Measurements from ENCODE around the gene CCDC12.
A peak's percentile ranks its signal among the peaks of the same experiment; 100 is the strongest.

CCDC12 gene

GRCh38 chr3:46897031-46897430, 79.5 kb downstream of the CCDC12 start:
- no peak for TF ChIP-seq NFIC (IDR thresholded peaks at IDR 0.05)
- no peak for TF ChIP-seq REST (IDR thresholded peaks at IDR 0.05; ENCODE audit: low read depth)
- TF ChIP-seq ZBTB7A (IDR thresholded peaks at IDR 0.05; ENCODE audit: low read depth): no peak
- no peak for TF ChIP-seq EGR1 (IDR thresholded peaks at IDR 0.05)
- no peak for TF ChIP-seq TCF12 (IDR thresholded peaks at IDR 0.05; ENCODE audit: low read depth)

GRCh38 chr3:46896386-46896785, 80.2 kb downstream of the CCDC12 start:
- TF ChIP-seq CREB1 (IDR thresholded peaks at IDR 0.05; ENCODE audit: low read depth): no peak
- no peak for TF ChIP-seq MAX (IDR thresholded peaks at IDR 0.05)
- no peak for TF ChIP-seq ZBTB7A (IDR thresholded peaks at IDR 0.05; ENCODE audit: low read depth)
- TF ChIP-seq EGR1 (IDR thresholded peaks at IDR 0.05): no peak
- no peak for TF ChIP-seq CEBPB (IDR thresholded peaks at IDR 0.05)
- TF ChIP-seq REST (IDR thresholded peaks at IDR 0.05; ENCODE audit: low read depth): no peak
- no peak for TF ChIP-seq USF1 (IDR thresholded peaks at IDR 0.05)
- TF ChIP-seq TCF12 (IDR thresholded peaks at IDR 0.05; ENCODE audit: low read depth): no peak
- no peak for TF ChIP-seq FOXM1 (IDR thresholded peaks at IDR 0.05; ENCODE audit: borderline replicate concordance, low read depth)
- TF ChIP-seq NFIC (IDR thresholded peaks at IDR 0.05): no peak
- TF ChIP-seq YY1 (IDR thresholded peaks at IDR 0.05; ENCODE audit: low read depth): no peak
- no peak for TF ChIP-seq RAD21 (IDR thresholded peaks at IDR 0.05; ENCODE audit: low read depth)
- no peak for TF ChIP-seq TAF1 (IDR thresholded peaks at IDR 0.05; ENCODE audit: low read depth)
- TF ChIP-seq EP300 (IDR thresholded peaks at IDR 0.05; ENCODE audit: borderline replicate concordance): no peak
- no peak for TF ChIP-seq TEAD4 (IDR thresholded peaks at IDR 0.05)

- TF ChIP-seq ZBTB7A (IDR thresholded peaks at IDR 0.05; ENCODE audit: low read depth) (no peak), MAX (IDR thresholded peaks at IDR 0.05) (no peak), EP300 (IDR thresholded peaks at IDR 0.05; ENCODE audit: borderline replicate concordance) (no peak), TCF12 (IDR thresholded peaks at IDR 0.05; ENCODE audit: low read depth) (no peak), REST (IDR thresholded peaks at IDR 0.05; ENCODE audit: low read depth) (no peak), FOXM1 (IDR thresholded peaks at IDR 0.05; ENCODE audit: borderline replicate concordance, low read depth) (no peak)
Measured at GRCh38 chr3:46895761-46896160, 80.8 kb downstream of the CCDC12 start.

- TF ChIP-seq TAF1 (IDR thresholded peaks at IDR 0.05; ENCODE audit: low read depth) (no peak), RAD21 (IDR thresholded peaks at IDR 0.05; ENCODE audit: low read depth) (peak; percentile 94)
Measured at GRCh38 chr3:46895204-46895660, 81.3 kb downstream of the CCDC12 start.

- TF ChIP-seq EP300 (IDR thresholded peaks at IDR 0.05; ENCODE audit: borderline replicate concordance) (no peak), NFIC (IDR thresholded peaks at IDR 0.05) (no peak), TCF12 (IDR thresholded peaks at IDR 0.05; ENCODE audit: low read depth) (no peak), CEBPB (IDR thresholded peaks at IDR 0.05) (no peak), FOXM1 (IDR thresholded peaks at IDR 0.05; ENCODE audit: borderline replicate concordance, low read depth) (no peak)
Measured at GRCh38 chr3:46894256-46894655, 82.3 kb downstream of the CCDC12 start.

- TF ChIP-seq USF1 (IDR thresholded peaks at IDR 0.05): no peak
Measured at GRCh38 chr3:46893763-46894162, 82.8 kb downstream of the CCDC12 start.
